GM19351 (cell line): Measurements from ENCODE around the gene PRCD.

ENCODE experiments used
- ATAC-seq: cut with Tn5 transposase; IDR thresholded peaks from one replicate; pipeline ENCODE4 v1.9.1; 2021; ENCODE audit warnings: mild to moderate bottlenecking, moderate library complexity; ENCODE audit not compliant: unreplicated experiment

Gene PRCD

DNA sequence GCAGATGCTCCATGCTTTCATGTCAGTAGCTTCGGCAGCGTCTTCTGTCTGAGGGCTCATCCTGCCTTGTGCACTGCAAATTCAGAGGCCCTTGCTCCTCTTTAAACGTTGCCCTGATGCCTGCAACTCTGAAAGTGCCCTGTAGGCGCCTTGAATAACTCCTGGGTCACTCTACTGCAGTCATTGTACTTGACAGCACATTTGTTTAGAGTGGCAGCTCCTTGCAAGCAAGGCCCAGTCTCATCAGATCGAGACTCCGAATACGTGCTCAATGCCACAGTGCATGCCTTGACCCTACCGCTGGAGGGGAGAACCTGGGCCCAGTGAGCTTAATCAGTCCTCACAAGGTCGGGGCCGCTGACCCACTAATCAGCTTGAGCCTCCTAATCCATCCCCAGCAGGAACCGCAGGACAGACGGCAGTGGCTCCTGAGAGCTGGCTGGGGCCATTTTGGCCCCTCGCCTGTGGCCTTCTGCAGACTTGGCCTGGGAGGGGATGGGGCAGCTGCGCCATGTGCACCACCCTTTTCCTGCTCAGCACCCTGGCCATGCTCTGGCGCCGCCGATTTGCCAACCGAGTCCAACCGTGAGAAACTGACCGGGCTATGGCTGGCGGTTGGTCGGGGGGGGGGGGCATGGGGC lies at the start of gene PRCD:
TSS of gene PRCD (plus strand) at position 414 of the 641 bp plus-strand sequence. CDS start at position 512, 98 bp downstream.
- no peak for ATAC-seq

DNA sequence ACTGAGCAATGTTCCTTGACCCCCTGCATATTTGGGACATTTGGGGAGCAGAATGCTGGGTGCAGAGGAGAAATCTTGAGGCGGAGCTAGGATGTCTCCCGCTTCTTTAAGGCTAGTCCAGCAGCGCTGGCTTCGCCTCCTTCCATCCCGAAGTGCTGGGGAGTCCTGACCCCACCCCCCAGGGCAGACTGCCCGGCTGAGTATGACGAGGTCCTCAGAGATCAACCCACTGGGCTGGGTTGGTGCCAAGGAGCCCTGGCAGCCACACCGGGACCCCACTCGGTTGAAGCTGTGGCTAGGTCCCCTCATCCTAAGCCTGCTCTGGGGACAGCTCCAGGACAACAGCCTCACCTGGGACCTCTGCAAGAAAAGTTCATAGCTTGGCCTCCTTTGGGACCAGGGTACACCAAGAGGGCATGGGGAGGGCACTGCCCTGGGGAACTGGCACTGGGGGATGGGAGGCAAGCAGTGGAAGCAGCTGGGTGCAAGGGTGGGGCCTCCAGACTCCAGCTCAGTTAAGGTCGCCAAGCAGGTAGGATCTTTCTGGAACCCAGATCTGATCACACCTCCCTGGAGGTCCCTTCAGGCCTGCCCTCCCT lies 49.6 kb upstream of the PRCD start:
- no peak for ATAC-seq

DNA sequence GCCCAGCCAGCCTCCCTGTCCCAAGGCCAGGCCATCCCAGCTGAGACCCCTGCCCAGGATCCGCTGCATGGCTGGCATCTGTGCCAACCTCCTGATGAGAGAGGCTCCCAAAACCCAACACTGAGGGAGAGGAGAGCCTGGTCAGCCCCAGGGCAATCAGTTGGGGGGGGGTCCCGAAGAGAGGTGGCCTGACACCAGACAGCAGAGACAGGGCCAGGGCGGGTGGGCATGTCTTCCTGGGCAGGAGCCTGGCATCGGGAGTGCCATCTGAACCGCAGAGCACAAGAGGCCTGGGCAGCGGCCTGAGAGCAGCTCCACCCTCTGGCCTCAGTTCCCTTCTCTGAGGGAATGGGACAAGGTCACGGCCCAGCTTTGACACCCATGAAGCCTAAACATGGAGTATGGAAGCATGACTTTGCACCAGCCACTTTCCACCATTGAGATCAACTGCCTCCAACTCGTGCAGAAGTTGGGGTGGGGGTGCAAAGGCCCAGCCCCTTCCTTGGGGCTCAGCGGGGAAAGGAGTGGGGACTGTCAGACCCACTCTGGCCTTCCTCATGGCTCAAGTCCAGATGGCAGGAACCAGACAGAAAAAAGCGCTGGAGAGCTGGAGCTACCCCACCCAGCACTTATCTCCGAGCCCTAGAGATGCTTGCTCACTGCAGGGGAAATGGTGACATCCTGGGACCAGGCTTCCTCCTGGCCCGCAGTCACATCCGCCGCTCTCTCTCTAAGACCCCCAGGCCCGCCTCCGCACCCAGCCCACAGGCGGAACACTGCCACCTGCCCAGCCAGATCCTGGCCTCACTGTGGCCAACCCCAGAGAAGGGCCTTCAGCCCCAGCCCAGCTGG lies 48.3 kb upstream of the PRCD start:
- ATAC-seq, result peak; percentile 5

- ATAC-seq, result peak; percentile 49
Measured at GRCh38 chr17:76492123-76492988, 47.5 kb upstream of the PRCD start.

DNA sequence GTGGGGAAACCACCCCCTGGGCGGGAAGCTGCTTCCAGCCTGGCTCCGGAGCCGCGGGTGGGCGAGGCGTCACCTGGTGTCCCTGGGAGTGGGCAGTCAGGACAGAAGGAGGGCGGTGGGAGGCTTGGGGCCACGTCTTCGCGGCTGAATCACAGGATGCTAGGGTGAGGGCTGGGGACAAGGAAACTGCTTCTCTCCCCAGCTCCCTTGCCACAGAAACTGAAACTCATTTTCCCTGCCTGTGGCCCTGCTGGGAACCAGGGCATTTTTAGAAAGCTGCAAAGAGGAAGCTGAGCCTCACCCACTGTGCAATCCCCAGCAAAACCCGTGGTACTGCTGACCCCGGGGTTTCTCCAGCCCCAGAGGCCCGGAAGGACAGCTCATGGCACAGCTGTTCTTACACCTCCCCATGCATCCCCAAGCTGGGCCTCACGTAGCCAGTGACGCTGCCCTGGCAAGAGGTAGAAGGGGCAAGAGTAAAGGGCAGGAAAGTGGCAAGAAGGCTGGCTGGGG lies 46.8 kb upstream of the PRCD start:
- ATAC-seq, result peak; percentile 37

DNA sequence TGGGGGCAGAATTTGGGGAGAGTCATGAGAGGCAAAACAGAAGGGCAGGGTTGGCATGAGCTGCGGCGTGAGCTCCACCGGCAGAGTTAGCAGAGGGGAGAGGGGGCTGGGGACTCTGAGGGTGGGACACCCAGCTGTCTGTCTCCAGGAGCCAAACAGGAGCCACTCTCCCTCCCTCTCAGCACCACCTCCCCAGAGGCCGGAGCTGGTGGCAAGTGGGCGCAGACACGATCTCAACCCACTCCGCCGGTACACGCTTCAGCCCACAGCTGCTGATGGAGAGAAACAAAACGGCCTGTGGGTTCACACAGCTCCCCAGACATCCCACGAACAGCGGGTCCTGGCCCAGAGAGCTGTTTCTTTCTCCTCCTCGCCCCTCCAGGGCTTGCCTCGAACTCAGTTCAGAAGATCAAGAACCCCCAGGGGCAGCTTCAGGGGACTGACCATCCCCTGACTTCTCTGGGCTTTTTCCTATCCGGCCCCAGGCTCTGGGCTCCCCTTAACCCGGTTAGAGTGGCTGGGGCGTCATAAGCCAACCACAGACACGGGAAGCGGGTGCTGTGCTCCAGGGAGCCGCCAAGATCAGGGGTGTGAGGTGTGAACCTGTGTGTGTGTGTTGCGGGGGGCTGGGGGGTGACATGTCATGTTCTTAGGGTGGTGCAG lies 46.2 kb upstream of the PRCD start:
- no peak for ATAC-seq

GRCh38 chr17:76495663-76496400 lies 44.0 kb upstream of the PRCD start:
- no peak for ATAC-seq

- no peak for ATAC-seq
Measured at GRCh38 chr17:76496464-76496863, 43.4 kb upstream of the PRCD start.

DNA sequence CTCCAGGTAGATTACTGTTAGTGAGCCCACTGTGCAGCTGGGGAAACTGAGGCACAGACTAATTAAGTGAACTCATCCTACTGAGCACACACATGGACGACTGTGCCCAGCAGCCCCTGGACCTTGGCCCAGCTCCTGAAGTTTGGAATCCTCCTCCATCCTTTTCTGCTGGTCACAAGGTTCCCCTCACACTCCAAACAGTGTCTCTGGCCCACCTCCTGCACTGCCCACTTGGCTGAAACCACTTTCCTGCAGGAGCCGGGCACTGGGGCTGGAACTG lies 42.2 kb upstream of the PRCD start:
- no peak for ATAC-seq

DNA sequence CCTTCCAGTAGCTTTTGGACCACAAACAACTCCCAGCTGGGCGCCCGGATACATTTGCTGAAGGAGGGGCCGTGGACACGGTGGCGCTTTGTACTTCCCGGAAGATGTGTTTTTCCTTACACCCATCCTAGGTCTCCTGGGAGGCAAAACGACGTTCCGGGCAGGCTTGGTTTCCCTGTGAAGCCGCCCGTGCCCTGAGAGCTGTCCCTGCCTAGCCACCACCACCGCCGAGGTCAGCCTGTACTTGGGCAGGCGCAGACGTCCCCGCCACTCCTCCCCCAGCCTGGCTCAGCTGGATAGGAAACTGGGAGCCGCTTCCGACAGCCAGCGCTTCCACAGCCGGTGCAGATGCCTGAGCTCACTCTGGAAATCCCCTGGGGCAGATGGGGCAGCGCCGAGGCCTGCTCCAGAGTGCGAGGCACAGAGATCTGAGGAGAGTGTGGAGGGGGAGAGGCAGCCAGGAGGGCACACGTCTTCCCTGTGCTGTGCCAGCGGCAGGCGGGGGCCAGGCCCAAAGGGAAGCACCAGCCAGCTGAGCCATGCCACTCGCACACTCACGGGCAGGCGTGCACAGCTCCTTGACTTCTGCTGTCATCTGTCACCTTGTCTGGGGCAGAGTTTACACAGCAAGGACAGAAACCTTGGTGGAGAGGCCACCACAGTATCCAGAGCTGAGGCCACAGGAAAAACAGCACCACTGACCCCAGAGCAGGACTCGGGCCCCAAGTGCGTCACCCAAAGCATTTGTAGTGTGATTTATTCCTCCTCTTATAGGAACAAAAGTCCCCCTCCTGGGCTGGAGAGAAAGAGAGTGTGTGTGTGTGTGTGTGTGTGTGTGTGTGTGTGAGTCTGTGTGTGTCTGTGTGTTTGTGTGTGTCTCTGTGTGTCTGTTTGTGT lies 41.6 kb upstream of the PRCD start:
- ATAC-seq, result no peak

DNA sequence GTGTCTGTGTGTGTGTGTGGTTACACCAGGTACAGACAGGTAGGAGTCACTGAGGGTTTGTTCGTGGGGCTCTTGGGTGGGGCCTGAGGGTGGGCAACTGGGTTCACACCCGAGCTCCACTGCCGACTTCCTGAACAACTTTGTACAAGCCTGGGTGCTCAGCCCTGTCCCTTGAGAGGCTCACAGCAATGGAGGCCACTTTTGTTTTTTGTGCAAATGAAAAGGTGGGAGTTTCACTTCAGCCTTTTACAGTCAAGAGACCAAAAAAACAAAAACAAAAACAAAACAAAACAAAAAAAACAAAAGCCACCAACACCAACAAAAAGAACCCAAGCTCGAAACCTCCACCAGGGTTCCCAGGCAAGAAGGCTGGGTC lies 41.0 kb upstream of the PRCD start:
- no peak for ATAC-seq

DNA sequence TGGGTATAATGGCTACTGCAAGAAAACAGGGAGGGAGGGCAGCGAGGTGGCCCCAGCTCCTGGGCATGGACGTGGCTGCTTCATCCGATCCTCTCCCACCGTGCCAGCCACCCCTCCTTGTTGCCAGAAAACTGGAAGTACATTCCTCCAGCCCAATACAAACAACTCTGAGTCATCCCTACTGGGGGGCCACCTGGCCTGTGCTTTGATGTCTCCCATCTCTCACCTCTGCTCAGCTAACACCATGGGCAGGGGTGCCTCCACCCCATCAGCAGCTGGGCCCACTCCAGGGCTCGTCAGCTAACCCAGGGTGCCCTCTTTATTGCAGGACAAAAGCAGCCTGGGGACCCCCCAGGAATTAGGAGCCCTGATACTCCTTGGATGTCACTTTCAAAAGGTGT lies 40.6 kb upstream of the PRCD start:
- no peak for ATAC-seq

GRCh38 chr17:76500074-76500746 lies 39.6 kb upstream of the PRCD start:
- ATAC-seq, result no peak

- ATAC-seq, result peak; percentile 22
Measured at GRCh38 chr17:76500747-76501017, 39.2 kb upstream of the PRCD start.

- ATAC-seq, result peak; percentile 73
Measured at GRCh38 chr17:76501018-76501826, 38.6 kb upstream of the PRCD start, which contains the start of gene RHBDF2. Gene RHBDF2, minus strand, starts transcription at chr17:76501423. Its CDS starts 19,899 bp downstream, at chr17:76481524.

DNA sequence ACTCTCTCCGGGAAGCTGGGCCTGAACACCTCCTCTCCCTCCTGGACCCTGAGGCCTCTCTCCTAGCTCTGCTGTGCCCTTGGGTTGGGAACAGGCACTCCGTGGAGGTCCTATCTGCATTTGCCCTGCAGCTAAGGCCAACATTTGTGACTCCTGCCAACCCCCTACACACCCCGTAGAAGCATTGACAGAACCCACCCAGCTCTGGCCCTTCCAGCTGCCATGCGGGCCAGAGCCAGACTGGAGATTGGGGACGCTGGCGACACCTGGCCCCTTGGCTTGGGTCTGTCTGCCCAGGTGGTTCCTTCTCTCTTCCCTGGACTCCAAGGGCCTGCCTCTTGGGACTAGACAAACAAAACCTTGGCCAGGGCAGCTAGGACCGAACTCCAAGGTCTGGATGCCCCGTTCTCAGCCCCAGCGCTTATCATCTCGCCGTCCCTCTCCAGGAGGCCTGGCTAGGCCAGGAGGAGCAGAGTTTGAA lies 38.0 kb upstream of the PRCD start:
- ATAC-seq, result no peak
